ENCODE measurements around the gene CDK19.

- TF ChIP-seq CTCF (conservative IDR thresholded peaks at IDR 0.05 in 1 of 2, IDR thresholded peaks at IDR 0.05 in 1 of 2; ENCODE audit: low read depth in 1 of 2, low read length in 2 of 2) = no peak
- TF ChIP-seq EZH2 (IDR thresholded peaks at IDR 0.05; ENCODE audit: low read length, missing control alignments) = no peak
Observed at GRCh38 chr6:110795271-110795670, 20.0 kb downstream of the CDK19 start.
